ELR (cell line): ENCODE data around the gene ABCC3.
A peak's percentile ranks its signal among the peaks of the same experiment; 100 is the strongest.

Experiments used
- DNase-seq: peaks from one replicate; pipeline ENCODE4 v3.0.0-alpha.2; 2015; ENCODE audit warnings: low read depth

The ABCC3 gene

GRCh38 chr17:50642722-50643656 lies 8.3 kb downstream of the ABCC3 start:
- peak; percentile 24 for DNase-seq

- no peak for DNase-seq
These were observed 11.3 kb downstream of the ABCC3 start for GRCh38 chr17:50645748-50646682.

- no peak for DNase-seq
These were observed 12.5 kb downstream of the ABCC3 start for GRCh38 chr17:50647187-50647586.

- DNase-seq, result peak; percentile 34
These were observed 14.6 kb downstream of the ABCC3 start for GRCh38 chr17:50649042-50649908.

GRCh38 chr17:50651661-50652060 lies 17.0 kb downstream of the ABCC3 start:
- DNase-seq, result no peak

GRCh38 chr17:50653738-50654137 lies 19.1 kb downstream of the ABCC3 start:
- no peak for DNase-seq

- no peak for DNase-seq
These were observed 21.8 kb downstream of the ABCC3 start for GRCh38 chr17:50656509-50656908.

- no peak for DNase-seq
These were observed 22.4 kb downstream of the ABCC3 start for GRCh38 chr17:50657054-50657453.

- no peak for DNase-seq
These were observed 22.9 kb downstream of the ABCC3 start for GRCh38 chr17:50657627-50658026.

GRCh38 chr17:50658616-50659015 lies 23.9 kb downstream of the ABCC3 start:
- DNase-seq, result no peak

- no peak for DNase-seq
These were observed 24.5 kb downstream of the ABCC3 start for GRCh38 chr17:50659179-50659578.

GRCh38 chr17:50660042-50660886 lies 25.6 kb downstream of the ABCC3 start:
- peak; percentile 33 for DNase-seq

- DNase-seq, result no peak
These were observed 26.2 kb downstream of the ABCC3 start for GRCh38 chr17:50660887-50661345.

GRCh38 chr17:50661348-50661747 lies 26.7 kb downstream of the ABCC3 start:
- no peak for DNase-seq

- peak; percentile 96 for DNase-seq
These were observed 27.2 kb downstream of the ABCC3 start for GRCh38 chr17:50661795-50662391.

- no peak for DNase-seq
These were observed 28.0 kb downstream of the ABCC3 start for GRCh38 chr17:50662632-50663225.

- DNase-seq, result no peak
These were observed 29.2 kb downstream of the ABCC3 start for GRCh38 chr17:50663812-50664374.

- no peak for DNase-seq
These were observed 30.2 kb downstream of the ABCC3 start for GRCh38 chr17:50664788-50665458.

- no peak for DNase-seq
These were observed 31.2 kb downstream of the ABCC3 start for GRCh38 chr17:50665838-50666237.
